ENCODE data around the gene PDE4D.

PDE4D gene

DNA sequence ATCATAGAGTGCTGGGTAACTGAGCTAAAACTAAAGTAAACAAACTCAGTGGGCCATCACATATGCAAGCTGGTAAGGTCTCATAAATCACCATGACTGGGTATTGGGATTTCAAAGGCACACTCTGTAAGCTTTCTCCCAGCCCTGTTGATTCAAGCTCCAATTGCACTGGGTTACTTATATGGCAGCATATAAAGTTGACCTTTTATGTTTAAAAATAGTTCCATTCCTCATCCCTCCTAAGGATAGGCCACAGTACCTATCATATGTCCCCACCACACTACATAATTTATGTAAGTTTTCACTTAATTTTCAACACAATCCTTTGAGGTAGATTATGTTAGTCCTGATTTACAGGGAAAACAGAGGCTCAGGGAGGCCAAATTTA, 872.2 kb downstream of the PDE4D start:
- DNase-seq (ENCODE audit: insufficient read length, low spot score) (no peak), FAIRE-seq (no peak)

GRCh38 chr5:59020611-59021285, 872.8 kb downstream of the PDE4D start:
- no peak for TF ChIP-seq CTCF (IDR thresholded peaks at IDR 0.05; ENCODE audit: insufficient read depth, missing control alignments)
- no peak for DNase-seq (ENCODE audit: insufficient read length, low spot score)

More for the DNA sequence above, 872.2 kb downstream of the PDE4D start:
- no peak for TF ChIP-seq CTCF (IDR thresholded peaks at IDR 0.05; ENCODE audit: insufficient read depth, missing control alignments)

GRCh38 chr5:59019078-59019477, 874.4 kb downstream of the PDE4D start:
- FAIRE-seq, result no peak
- DNase-seq (ENCODE audit: insufficient read length, low spot score), result no peak
- TF ChIP-seq CTCF (IDR thresholded peaks at IDR 0.05; ENCODE audit: insufficient read depth, missing control alignments), result no peak

More at GRCh38 chr5:59020611-59021285, 872.8 kb downstream of the PDE4D start:
- FAIRE-seq, result no peak

DNA sequence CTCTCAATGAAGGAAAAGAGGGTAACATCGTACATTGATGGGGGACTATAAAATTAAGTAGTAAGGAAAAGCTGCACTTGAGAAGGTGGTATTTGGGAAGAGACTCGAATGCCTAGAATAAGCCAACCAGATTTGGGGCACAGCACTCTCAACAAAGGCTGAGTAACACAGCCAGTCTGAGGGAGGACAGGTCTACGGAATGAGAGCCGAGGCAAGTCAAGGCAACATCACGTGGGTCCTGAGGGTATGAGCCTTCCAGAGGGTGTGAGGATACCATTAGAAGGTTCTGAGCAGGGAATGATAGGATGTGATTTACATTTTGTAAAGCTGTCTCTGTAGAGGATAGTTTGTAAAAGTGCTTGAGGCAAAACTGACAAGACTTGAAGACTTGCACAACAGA, 876.6 kb downstream of the PDE4D start:
- no peak for FAIRE-seq

DNA sequence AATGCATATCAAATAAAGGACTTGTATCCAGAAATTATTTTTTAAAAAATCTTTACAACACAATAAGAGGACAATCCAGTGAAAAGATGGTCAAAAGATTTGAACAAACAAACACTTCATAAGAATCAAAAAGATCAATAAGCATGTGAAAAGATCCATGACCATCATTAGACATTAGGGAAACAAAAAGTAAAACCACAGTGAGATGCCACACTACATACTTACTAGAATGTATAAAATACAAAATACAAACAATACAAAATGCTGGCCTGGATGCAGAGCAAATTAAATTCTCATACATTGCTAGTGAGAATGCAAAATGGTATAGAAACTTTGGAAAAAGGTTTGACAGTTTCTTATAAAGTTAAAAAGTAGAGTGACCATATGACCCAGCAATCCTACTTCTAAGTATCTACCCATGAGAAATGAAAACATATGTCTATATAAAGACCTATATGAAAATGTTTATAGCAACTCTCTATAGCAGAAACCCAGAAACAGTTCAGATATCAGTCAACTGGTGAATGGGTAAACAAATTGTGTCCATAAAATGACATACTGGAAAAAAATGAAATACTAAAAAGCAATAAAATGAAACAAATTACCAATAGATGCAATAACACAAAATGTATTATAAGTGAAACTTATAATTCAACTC, 884.6 kb downstream of the PDE4D start:
- no peak for TF ChIP-seq CTCF (IDR thresholded peaks at IDR 0.05; ENCODE audit: insufficient read depth, missing control alignments)
- no peak for DNase-seq (ENCODE audit: insufficient read length, low spot score)
- FAIRE-seq, result no peak

More for the DNA sequence above, 876.6 kb downstream of the PDE4D start:
- TF ChIP-seq CTCF (IDR thresholded peaks at IDR 0.05; ENCODE audit: insufficient read depth, missing control alignments), result no peak
- DNase-seq (ENCODE audit: insufficient read length, low spot score), result no peak

DNA sequence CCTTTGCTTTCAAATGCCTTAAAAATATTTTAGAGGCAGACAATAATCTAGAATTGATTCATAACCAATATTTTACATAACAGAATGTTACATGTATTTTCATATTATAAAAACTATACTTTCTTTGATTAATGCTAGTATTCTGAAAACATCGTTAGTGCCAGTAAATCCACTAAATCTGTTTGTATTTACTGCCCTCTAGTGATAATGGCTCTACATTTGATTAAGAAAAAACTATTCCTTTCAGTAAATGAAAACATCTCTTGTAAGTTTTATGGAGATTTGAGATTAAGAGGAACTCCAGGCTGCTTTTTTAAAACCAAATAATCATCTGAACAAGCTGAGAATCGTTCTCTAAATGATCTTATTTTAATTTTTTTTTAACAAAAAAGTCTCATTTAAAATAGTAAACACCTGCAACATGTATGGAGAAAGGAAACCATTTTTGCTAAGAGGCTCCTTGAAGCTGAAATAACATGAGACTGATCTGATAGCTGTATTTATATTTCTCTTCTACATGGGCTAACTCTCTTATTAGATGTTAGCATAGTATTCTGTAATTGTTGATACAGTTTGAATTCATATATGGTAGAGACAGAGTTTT, 886.0 kb downstream of the PDE4D start:
- FAIRE-seq, result peak; percentile 35
- TF ChIP-seq CTCF (IDR thresholded peaks at IDR 0.05; ENCODE audit: insufficient read depth, missing control alignments), result peak; percentile 75
- DNase-seq (ENCODE audit: insufficient read length, low spot score), result peak; percentile 12
